22Rv1 (cell line): ENCODE data around the gene KIAA1958.
A peak's percentile ranks its signal among the peaks of the same experiment; 100 is the strongest.

ENCODE experiments used
- H3K27ac ChIP-seq: fragments of 450-650 bp; 2 replicates; pipeline ENCODE4 v1.5.1; 2017
- CTCF ChIP-seq: fragments of 450-650 bp; IDR thresholded peaks from 2 replicates; pipeline ENCODE4 v1.5.1; 2017; ENCODE audit warnings: mild to moderate bottlenecking
- ZFX ChIP-seq: fragments of 450-650 bp; IDR thresholded peaks from 2 replicates; pipeline ENCODE4 v1.6.1; 2017; ENCODE audit warnings: antibody characterized with exemption, borderline replicate concordance

KIAA1958 gene

GRCh38 chr9:112486221-112487007, at the start of gene KIAA1958:
KIAA1958 (plus strand) TSS chr9:112486827; CDS start chr9:112574081, 87,254 bp downstream.
- H3K27ac ChIP-seq, result peak within 1 kb of the TSS; percentile 65
- TF ChIP-seq CTCF, result no peak

- TF ChIP-seq CTCF, result no peak
- TF ChIP-seq ZFX, result no peak
- H3K27ac ChIP-seq, result no peak overlapping the region
Measured at GRCh38 chr9:112437406-112437805, 49.2 kb upstream of the KIAA1958 start.

GRCh38 chr9:112439171-112439570, 47.5 kb upstream of the KIAA1958 start:
- peak overlapping the region; percentile 40 for H3K27ac ChIP-seq
- no peak for TF ChIP-seq CTCF
- no peak for TF ChIP-seq ZFX

- H3K27ac ChIP-seq, result peak overlapping the region; percentile 40
- no peak for TF ChIP-seq ZFX
- no peak for TF ChIP-seq CTCF
Measured at GRCh38 chr9:112439825-112440224, 46.8 kb upstream of the KIAA1958 start.

GRCh38 chr9:112443200-112443599, 43.4 kb upstream of the KIAA1958 start:
- H3K27ac ChIP-seq, result no peak overlapping the region
- TF ChIP-seq ZFX (no peak), CTCF (peak; percentile 42)

GRCh38 chr9:112443636-112444035, 43.0 kb upstream of the KIAA1958 start:
- TF ChIP-seq ZFX, result no peak
- TF ChIP-seq CTCF, result no peak
- H3K27ac ChIP-seq, result no peak overlapping the region

GRCh38 chr9:112445196-112445595, 41.4 kb upstream of the KIAA1958 start:
- H3K27ac ChIP-seq, result no peak overlapping the region

More at GRCh38 chr9:112445196-112445595, 41.4 kb upstream of the KIAA1958 start:
- no peak for TF ChIP-seq CTCF
